GM18502 (cell line): Measurements from ENCODE around the gene RUFY3.
A peak's percentile ranks its signal among the peaks of the same experiment; 100 is the strongest.
"Not testable (repeated sequence)": the region's sequence is repeated elsewhere in the genome, so short reads cannot be mapped to it uniquely, and the experiment has no call there.

Experiments used
- ATAC-seq: cut with Tn5 transposase; IDR thresholded peaks from one replicate; pipeline ENCODE4 v1.9.1; 2021; ENCODE audit warnings: mild to moderate bottlenecking; ENCODE audit not compliant: unreplicated experiment, poor library complexity

RUFY3 gene

DNA sequence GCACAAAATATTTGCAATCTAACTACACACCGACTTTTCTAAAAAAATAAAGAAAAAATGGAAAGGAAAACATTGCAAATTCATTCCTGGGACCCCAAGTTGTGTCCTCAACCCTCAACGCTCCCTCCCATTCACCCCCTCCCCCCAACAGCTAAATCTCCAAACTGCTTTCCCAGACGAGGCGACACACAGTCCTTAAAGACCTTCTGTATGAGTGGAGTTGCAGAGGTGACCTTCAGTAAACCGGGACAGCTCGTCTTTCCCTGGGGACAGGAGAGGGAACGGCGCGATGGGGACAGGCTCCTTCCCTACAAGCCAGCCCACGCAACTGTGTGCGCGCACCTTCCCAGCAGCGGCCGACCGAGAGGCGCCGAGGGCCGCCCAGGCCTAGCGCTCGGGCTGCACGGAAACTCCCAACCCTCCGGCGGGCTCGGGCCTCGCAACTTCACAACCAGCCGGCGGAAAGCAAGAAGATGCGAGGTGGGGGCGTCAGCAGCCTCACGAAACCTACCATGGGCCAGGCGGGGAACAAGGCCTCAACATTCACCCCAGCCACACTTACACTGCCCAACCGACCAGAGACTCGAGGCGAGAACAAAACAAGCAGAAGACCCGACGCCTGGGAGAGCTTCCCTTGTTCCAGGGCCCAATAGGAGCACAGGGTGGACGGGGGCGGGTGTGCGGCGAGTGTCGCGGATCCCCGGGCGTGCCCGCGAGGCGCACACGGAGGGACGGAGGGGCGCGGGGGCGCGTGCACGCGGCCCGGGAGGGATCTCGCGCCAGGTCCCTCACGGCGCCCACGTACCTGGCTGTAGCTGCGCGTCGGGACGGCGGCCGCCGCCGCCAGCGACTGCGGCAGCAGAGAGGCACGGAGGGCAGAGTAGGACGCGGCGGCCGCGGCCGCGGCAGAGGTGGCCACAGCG is 117.2 kb downstream of the RUFY3 start:
- peak; percentile 68 for ATAC-seq

DNA sequence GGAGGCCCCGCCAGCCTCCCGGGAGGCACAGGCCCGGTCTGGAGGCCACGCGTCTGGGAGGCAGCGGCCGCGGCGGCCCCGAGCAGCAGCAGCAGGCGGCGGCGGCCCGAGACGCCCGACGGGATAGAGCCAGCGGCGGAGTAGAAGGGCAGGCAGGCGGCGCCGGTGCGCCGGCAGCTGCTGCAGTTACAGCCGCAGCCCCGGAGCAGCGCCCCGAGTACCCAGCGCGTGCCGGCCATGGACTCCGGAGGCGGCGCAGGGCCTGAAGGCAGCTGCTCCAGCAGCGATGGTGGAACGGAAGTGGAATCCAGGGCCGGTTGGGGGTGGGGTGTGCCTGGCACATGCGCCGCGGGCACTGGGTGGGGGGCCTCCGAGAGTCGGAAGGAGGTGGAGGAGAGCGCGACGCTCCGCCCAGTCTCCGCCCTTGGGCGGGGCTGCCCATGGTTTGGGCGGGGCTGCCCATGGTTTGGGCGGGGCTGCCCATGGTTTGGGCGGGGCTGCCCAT is 117.9 kb downstream of the RUFY3 start, which contains the start of gene GRSF1:
Gene GRSF1 (minus strand): TSS at position 302 of the 505 bp plus-strand sequence. CDS start 63 bp downstream, at position 239.
- ATAC-seq: peak; percentile 72

DNA sequence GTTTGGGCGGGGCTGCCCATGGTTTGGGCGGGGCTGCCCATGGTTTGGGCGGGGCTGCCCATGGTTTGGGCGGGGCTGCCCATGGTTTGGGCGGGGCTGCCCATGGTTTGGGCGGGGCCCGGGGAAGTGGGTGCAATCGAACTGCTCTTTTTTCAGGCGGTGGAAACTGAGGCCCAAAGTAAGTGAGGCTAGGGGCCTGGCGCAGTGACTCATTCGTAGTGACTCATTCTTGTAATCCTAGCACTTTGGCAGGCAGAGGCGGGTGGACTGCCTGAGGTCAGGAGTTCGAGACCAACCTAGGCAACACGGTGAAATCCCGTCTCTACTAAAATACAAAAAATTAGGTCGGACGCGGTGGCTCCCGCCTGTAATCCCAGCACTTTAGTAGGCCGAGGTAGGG is 118.4 kb downstream of the RUFY3 start:
- ATAC-seq: not testable (repeated sequence)

DNA sequence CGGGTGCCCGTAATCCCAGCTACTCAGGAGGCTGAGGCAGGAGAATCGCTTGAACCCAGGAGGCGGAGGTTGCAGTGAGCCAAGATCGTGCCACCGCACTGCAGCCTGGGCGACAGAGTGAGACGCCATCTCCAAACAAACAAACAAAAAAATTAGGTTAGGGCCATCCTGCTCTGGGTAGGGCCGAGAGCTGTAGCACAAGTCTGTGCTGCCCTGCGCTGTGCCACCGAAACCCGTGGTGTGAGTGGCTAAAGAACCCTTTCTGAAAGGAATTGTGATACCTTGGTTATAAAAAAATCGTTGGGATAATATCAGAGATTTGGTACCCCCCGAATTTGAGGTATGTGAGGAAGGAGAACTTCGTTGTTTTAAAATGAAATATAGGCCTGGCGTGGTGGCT is 118.9 kb downstream of the RUFY3 start:
- not testable (repeated sequence) for ATAC-seq

DNA sequence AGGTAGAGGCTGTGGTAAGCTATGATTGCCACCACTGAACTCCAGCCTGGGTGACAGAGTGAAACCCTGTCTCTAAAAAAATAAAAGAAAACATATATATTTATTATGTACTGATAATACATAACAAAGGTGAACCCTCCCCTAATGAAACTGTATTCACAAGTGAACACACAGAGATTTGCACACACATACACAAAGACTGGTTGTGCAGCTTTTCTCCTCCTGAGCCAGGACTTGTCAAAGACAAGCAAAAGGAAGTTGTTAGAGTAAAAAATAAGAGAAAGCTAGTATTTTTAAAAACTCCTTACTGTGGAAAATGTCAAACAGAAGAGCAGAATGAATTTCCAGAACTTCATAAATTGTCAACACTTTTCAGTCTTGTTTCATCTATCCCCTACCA is 119.4 kb downstream of the RUFY3 start:
- no peak for ATAC-seq

DNA sequence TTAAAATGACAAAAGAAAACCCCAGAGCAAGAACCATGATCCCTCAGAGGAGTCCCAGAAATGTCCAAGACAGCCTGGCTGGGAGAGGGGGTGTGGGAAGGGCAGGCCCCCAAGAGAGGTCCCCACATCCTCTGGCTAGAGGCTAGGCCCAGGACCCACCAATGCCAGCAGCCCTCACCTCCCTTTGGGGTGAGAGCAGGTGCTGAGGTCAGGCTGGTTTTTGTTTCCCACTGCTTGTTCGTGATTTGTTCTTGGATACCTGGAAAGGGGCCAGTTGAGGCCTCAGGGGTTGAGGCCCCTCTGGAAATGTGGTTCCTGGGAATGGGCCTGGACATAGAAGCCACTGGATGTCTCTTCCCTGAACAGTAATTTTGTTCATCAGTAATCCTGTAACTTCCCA is 120.2 kb downstream of the RUFY3 start:
- ATAC-seq: no peak

DNA sequence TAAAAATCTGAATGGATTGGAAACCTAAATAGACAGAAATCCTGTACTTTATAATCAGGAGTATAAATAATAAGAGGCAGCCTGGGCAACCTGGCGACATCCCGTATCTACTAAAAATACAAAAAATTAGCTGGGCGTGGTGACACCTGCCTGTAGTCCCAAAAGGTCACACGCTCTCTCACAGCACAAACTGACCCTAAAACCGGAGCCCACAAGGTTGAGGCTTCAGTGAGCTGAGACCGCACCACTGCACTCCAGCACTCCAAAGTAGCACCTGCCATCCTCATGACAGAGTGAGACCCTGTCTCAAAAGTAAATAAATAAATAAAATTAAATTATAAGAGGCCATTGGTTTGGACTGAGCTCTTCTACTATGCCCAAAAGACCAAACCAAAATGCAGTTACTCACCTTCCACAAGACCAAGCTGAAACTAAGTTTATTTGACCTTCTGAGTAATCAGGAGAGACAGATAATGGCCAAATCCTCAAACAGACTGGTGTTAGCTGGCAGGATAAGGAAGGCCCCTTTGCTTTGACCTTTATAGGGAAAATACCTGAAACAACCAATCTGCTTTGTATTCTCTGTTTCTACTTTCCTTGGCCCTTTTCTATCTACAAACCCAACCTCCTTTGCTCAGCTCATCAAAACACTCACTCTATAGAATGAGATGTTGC is 121.1 kb downstream of the RUFY3 start:
- ATAC-seq: no peak

DNA sequence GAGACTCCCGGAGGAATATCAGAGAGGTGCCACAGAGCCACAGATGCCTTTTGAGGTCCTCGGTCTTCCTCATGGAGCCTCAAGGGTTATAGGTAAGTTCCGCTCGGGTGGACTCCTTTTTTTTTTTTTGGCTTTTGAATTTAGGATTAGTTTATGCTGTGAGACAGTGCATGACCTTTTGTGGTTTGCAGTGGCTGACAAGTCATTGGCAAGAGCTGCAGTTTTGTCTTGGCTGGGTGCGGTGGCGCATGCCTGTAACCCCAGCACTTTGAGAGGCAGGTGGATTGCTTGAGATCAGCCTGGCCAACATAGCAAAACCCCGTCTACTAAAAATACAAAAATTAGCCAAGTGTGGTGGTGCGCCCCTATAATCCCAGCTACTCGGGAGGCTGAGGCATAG is 122.4 kb downstream of the RUFY3 start:
- peak; percentile 26 for ATAC-seq

DNA sequence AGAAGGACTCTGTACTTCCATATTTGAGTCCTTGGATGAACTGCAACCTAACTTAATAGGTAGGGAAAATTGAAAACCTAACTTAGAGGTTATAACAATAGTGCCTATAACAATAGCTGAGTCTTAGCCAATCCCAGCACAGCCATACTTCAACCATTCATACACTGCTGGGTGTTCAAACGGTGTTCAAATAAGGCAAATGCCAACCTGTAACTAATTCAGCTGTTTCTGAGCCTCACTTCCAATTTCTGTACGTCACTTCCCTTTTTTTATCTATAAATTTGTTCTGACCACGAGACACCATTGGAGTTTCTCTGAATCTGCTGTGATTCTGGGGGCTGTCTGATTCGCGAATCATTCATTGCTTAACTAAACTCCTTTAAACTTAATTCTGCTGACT is 127.5 kb downstream of the RUFY3 start:
- ATAC-seq: no peak

DNA sequence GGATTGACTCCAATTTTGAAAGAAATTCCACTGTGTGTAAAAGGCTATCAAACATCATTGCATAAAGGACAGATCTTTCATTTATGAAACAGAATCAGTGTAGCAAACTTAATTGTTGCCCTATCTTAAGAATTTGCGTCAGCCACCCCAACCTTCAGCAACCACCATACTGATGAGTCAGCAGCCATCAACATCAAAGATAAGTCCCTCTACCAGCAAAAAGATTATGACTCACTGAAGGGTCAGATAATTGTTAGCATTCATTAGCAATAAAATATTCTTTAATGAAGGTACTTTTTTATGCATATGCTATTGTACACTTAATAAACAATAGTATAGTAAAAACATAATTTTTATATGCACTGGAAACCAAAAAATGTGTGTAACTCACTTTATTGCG is 133.7 kb downstream of the RUFY3 start:
- ATAC-seq: no peak
